UCSD-AML1 (cell line): ENCODE measurements around the gene EYA2.
"Not testable (repeated sequence)": the region's sequence is repeated elsewhere in the genome, so short reads cannot be mapped to it uniquely, and the experiment has no call there.

ENCODE experiments used
- DNase-seq: peaks from one replicate; lab custom pipeline; 2025; ENCODE audit not compliant: unreplicated experiment; lab: John Stamatoyannopoulos, UW

The EYA2 gene

DNA sequence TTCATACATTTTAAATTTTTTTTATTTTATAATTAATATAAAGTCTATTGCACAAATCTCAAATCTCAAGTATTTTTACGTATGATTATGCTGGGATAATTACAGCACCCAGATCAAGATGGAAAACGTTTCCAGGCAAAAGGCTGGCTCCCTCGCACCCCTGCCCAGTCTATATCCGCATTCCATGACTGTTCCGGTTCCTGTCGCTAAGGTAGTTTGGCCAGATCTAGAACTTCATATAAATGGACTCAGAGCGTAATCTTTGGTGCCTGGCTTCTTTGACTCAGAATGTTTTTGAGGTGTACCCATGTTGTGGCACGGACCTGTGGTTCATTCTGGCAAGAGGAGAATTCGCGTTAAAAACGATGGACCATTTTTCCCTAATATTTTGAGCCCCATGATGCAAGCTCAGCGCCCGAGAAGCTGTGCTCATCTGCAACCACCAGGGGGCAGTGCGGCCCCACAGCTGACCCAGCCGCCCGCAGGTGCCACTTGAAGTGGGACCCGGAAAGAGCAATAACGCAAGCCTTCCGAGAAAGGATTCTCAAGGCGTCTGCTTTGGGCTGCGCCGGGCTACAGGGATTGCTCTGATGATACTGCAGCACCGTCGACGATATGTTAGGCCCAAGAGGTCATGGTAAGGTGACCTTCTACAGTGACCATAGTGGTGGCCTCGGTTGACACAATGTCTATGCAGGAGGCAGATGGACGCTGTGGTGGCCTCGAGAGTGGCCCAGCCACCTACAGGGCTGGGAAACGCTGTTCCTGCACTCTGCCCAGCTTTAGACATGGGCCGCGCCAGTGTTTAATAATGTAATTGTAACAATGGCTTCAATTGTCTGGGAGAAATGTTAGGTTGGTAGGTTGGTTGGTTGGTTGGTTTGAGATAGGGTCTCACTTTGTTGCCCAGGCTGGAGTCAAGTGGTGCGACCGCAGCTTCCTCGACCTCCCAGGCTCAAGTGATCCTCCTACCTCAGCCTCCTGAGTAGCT, 301.7 kb downstream of the EYA2 start:
- peak; percentile 75 for DNase-seq

DNA sequence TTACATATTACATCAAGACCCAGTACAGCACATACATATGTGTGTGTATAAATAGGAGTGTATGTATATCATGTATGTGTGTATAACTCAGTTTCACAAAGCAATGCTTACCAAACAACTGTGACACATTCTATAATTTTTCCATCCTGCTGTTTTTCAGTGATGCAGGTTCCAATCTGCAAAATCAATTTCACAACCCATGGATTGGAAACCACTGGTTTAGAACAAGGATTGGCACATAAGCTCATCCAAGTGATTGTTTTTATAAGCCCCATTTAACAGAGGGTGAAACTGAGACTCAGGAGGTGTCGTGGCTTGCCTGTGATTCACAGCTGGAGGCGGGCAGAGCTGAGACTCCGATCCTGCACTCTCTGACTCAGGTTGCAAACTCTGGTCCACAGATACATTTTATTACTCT, 303.6 kb downstream of the EYA2 start:
- no peak for DNase-seq

GRCh38 chr20:47198996-47199552, 304.4 kb downstream of the EYA2 start:
- no peak for DNase-seq

GRCh38 chr20:47201074-47201730, 306.6 kb downstream of the EYA2 start:
- no peak for DNase-seq

DNA sequence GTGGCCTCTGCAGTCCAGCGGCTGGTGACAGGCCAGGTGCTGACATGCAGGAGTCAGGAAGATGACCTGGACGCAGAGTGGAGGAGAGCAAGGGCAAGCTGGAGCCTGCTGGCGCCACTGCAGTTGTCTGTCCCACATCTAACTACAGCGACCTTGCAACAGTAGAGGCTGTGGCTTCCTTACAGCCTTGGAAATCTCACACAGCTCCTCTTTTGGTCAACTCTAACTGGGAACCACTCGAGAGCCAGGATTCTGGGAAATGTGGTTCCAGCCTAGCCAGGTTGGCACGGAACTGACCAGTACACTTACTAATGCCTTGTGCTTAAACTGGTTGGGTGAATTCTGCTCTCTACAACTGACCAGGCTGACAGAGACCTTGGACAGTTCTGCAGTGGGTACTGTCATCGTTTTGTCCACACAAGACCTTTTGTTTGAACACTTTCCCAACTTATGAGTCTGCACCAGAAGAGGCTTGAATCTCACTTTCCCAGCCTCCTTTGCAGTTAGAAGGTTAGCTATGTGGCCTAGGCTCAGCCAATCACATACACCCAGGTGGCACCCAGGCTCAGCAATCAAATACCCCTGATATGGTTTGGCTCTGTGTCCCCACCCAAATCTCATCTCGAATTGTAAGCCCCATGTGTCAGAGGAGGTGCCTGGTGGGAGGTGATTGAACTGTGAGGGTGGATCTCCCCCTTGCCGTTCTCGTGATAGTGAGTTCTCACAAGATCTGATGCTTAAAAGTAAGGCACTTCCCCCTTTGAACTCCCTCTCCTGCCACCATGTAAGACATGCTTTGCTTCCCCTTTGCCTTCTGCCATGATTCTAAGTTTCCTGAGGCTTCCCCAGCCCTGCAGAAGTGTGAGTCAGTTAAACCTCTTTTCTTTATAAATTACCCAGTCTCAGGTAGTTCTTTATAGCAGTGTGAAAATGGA, 308.4 kb downstream of the EYA2 start:
- no peak for DNase-seq

GRCh38 chr20:47204008-47204849, 309.6 kb downstream of the EYA2 start:
- no peak for DNase-seq

- not testable (repeated sequence) for DNase-seq
Measured at GRCh38 chr20:47204850-47205122, 310.1 kb downstream of the EYA2 start.

DNA sequence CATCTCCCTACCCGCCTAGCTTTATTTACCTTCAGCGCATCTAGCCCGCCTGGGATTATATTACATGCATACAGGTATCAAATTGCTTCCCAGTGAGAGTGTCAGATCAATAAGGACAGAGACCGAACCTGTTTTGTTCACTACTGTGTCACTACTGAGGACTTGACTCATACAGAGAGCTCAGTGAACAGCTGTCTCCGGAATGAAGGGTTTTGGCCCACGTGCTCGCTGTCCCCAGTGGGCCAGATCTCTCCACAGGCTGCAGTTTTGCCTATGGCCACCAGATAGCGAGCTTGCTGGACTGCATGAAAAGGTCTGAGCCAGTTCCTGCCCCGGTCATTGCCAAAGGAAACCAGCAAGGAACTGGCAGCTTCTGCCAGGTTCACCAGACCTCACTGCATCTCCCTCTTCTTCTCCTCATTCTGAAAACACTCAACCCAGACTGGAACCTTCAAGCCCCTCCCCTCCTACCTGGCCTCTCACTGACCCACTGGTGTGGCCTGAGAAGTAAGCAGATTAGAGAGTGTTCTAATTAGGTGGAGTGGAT, 311.0 kb downstream of the EYA2 start:
- DNase-seq = peak; percentile 72

DNA sequence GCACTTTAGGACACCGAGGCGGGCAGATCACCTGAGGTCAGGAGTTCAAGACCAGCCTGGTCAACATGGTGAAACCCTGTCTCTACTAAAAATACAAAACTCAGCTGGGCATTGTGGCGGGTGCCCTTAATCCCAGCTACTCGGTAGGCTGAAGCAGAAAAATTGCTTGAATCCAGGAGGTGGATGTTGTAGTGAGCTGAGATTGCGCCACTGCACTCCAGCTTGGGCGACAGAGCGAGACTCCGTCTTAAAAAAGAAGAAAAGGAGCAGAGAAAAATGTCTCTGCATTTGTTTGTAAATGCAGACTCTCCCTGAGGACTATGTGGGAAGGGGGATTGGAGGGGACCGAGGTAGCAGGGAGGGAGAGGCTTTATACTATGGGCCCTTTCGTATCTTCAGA, 311.9 kb downstream of the EYA2 start:
- not testable (repeated sequence) for DNase-seq

DNA sequence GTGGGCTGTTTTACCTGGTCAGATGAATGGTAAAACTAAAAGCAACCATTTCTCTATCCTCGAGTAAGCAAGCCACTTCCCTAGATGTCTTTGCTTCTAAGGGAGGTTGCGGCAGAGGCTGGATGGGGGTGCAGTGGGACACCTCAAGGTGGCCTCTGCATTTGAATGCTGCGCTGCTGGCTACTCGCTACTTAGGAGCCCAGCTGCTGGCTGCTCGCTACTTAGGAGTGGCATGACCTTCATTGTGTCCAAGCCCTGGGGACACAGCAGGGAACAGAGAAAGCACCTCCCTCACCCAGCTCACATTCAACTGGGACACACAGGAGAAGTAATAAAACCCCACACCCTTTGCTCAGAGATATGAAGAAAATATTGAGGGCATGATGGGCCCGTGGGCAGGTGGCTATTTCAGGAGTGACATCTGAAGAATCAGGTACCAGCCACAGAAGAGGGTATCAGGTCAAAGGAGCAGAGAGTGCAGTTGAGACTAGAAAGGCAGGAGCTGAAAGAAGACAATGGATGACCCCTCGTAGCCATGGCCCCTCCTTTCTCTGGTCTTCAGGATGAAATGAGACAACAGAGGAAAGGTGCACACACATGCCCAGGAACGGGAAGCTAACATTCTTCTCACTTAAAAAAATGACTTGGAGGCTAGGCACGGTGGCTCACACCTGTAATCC, 312.5 kb downstream of the EYA2 start:
- DNase-seq = no peak

- no peak for DNase-seq
Measured at GRCh38 chr20:47208534-47209174, 314.0 kb downstream of the EYA2 start.

DNA sequence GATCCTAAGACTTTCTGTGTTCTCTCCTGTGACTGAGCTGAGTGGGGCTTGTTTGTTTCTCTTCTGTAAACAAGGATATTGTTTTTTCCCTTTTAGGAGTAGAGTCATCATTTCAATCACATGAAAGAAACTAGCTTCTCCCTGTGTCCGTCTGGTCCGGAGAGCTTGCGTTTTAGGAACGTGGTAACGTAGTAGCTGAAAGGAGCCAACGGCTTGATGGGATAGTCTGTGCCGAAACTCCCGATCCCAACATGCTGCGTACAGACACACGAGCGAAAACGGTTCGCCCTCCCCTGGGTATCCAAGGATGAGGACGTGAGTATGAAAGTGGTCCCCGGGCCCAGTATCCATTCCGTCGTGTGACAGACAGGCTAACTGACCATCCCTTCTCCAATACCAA, 315.3 kb downstream of the EYA2 start:
- no peak for DNase-seq

DNA sequence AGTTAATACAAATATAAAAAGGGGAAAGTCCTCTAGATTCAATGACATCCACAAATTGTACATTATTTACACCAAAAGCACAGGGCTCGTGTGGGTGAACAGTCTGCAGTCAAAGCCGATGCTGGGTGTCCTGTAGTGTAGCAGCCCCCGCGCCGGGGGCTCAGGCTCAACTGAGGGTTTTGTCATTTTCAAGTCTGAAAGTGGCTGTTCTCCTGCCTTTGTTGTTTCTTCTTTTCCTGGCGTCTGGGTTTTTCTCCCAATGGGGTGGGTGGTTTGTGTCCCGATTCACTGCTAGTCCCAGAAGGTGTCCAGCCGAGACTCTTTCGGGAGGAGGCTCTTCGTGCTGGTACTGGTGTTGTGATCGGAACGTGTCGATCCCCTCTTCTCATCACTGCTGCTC, 315.8 kb downstream of the EYA2 start:
- DNase-seq = no peak

GRCh38 chr20:47211036-47211435, 316.4 kb downstream of the EYA2 start:
- no peak for DNase-seq

DNA sequence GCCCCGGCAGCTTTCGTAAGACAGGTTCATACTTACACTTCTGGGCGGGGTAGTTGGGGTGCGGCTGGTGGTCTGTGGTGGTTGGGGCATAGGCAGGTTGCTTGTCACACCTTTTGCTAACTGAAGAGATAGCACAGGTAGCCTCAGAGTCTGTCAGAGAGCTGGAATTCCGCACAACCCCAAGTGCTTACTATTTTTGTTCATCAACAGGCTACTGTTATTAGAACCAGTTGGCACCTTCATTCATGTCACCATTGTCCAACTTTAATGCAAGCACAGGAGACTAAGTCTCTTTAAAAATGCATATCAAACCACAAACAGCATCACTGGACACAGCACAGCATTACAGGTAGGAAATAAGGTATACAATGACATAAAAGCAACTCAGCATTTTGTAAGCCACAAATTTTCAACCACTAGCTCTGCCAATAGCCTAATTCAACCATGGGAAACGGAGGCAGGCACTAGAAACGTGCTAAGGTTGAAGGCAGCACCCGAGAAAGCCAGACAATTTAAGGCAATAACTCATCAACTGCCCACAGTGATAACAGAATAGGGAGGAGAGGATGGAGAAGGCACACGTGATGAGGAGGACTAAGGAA, 318.1 kb downstream of the EYA2 start:
- DNase-seq = no peak

GRCh38 chr20:47213966-47214365, 319.3 kb downstream of the EYA2 start:
- DNase-seq = no peak

GRCh38 chr20:47215653-47216397, 321.2 kb downstream of the EYA2 start:
- no peak for DNase-seq
